HG03139 (cell line): ENCODE data around the gene RPTOR.
"Not testable (repeated sequence)": the region's sequence is repeated elsewhere in the genome, so short reads cannot be mapped to it uniquely, and the experiment has no call there.

Source experiments
- ATAC-seq: cut with Tn5 transposase; IDR thresholded peaks from one replicate; pipeline ENCODE4 v1.9.1; 2021; ENCODE audit not compliant: unreplicated experiment

RPTOR gene

GRCh38 chr17:80687839-80688238, 143.2 kb downstream of the RPTOR start:
- no peak for ATAC-seq

- no peak for ATAC-seq
Observed at GRCh38 chr17:80689129-80689619, 144.5 kb downstream of the RPTOR start.

GRCh38 chr17:80691784-80692183, 147.1 kb downstream of the RPTOR start:
- no peak for ATAC-seq

GRCh38 chr17:80692931-80693467, 148.4 kb downstream of the RPTOR start:
- no peak for ATAC-seq

- no peak for ATAC-seq
Observed at GRCh38 chr17:80693511-80693910, 148.9 kb downstream of the RPTOR start.

GRCh38 chr17:80694085-80694991, 149.7 kb downstream of the RPTOR start:
- no peak for ATAC-seq

GRCh38 chr17:80694992-80695912, 150.6 kb downstream of the RPTOR start:
- no peak for ATAC-seq

GRCh38 chr17:80695979-80696378, 151.3 kb downstream of the RPTOR start:
- no peak for ATAC-seq

GRCh38 chr17:80696456-80696855, 151.8 kb downstream of the RPTOR start:
- no peak for ATAC-seq

- no peak for ATAC-seq
Observed at GRCh38 chr17:80696964-80697363, 152.3 kb downstream of the RPTOR start.

- ATAC-seq: no peak
Observed at GRCh38 chr17:80698297-80698696, 153.7 kb downstream of the RPTOR start.

GRCh38 chr17:80699205-80699604, 154.6 kb downstream of the RPTOR start:
- not testable (repeated sequence) for ATAC-seq

- ATAC-seq: no peak
Observed at GRCh38 chr17:80701730-80702129, 157.1 kb downstream of the RPTOR start.

GRCh38 chr17:80702315-80703141, 157.9 kb downstream of the RPTOR start:
- no peak for ATAC-seq

GRCh38 chr17:80703142-80703478, 158.5 kb downstream of the RPTOR start:
- no peak for ATAC-seq

GRCh38 chr17:80704381-80704819, 159.8 kb downstream of the RPTOR start:
- ATAC-seq: no peak

GRCh38 chr17:80704894-80705293, 160.3 kb downstream of the RPTOR start:
- no peak for ATAC-seq

GRCh38 chr17:80705988-80706387, 161.3 kb downstream of the RPTOR start:
- ATAC-seq: no peak

GRCh38 chr17:80706463-80706867, 161.8 kb downstream of the RPTOR start:
- ATAC-seq: no peak

GRCh38 chr17:80708480-80708879, 163.8 kb downstream of the RPTOR start:
- no peak for ATAC-seq
